Activated CD8-positive, alpha-beta memory T cell treated with anti-CD3 and anti-CD28 coated beads, Interleukin-2, amount 10 ng/mL, durations not matched to agents 7 days and 5 days (primary cell): Measurements from ENCODE around the gene CFHR1. TPM values are rescaled to one million over a fixed set of nuclear protein-coding genes. Genes with fewer than 3 reads are reported as not detected.
"Not testable (repeated sequence)": the region's sequence is repeated elsewhere in the genome, so short reads cannot be mapped to it uniquely, and the experiment has no call there.

ENCODE experiments used
- ATAC-seq: fragments of 150-1000 bp; cut with Tn5 transposase; one replicate; pipeline ENCODE4 v1.10.0; 2021; ENCODE audit warnings: moderate library complexity
- CTCF ChIA-PET: fragments of 350-600 bp; sonication (Branson Sonifier 250); formaldehyde crosslinking; loops from one replicate; lab custom pipeline; 2021; ENCODE audit warnings: antibody characterized with exemption; lab: Charles Lee
- DNase-seq: peaks from one replicate; pipeline ENCODE4 v3.0.0-alpha.2; 2020
- H3K27ac Mint-ChIP-seq: one replicate; pipeline ENCODE4 v1.8.0; 2021; ENCODE audit warnings: mild to moderate bottlenecking, mixed read lengths
- H3K27me3 Mint-ChIP-seq: one replicate; pipeline ENCODE4 v1.8.0; 2021; ENCODE audit warnings: mixed read lengths
- H3K36me3 Mint-ChIP-seq: one replicate; pipeline ENCODE4 v1.8.0; 2021; ENCODE audit warnings: mild to moderate bottlenecking, mixed read lengths
- H3K4me1 Mint-ChIP-seq: one replicate; pipeline ENCODE4 v1.8.0; 2021; ENCODE audit warnings: mixed read lengths
- H3K4me3 Mint-ChIP-seq: one replicate; pipeline ENCODE4 v1.8.0; 2021; ENCODE audit warnings: mild to moderate bottlenecking, moderate library complexity, mixed read lengths
- H3K9me3 Mint-ChIP-seq: one replicate; pipeline ENCODE4 v1.8.0; 2022; ENCODE audit warnings: low read depth, mixed read lengths
- total RNA-seq, 2 experiments: library from RNA; stranded (reverse); gene quantifications; one replicate each; pipeline ENCODE4 v1.2.3, GENCODE V29; 2021

The CFHR1 gene
- total RNA-seq, 2 experiments from 2014 or later: not detected

GRCh38 chr1:196849613-196850492 lies 30.3 kb downstream of the CFHR1 start:
- H3K4me1 Mint-ChIP-seq, H3K4me3 Mint-ChIP-seq, DNase-seq, H3K36me3 Mint-ChIP-seq, ATAC-seq, H3K9me3 Mint-ChIP-seq, H3K27me3 Mint-ChIP-seq, H3K27ac Mint-ChIP-seq, CTCF ChIA-PET: not testable (repeated sequence)

- Mint-ChIP-seq H3K4me3 (no peak overlapping the region), H3K27me3 (no peaks in the 10 kb centered on the region)
Observed at GRCh38 chr1:196856053-196856452, 36.5 kb downstream of the CFHR1 start.

GRCh38 chr1:196857188-196857587 lies 37.7 kb downstream of the CFHR1 start:
- CTCF ChIA-PET: interaction anchor here (0.5 kb wide), 1 partner anchor 278 kb away, joined by 4 read pairs; no protein-coding TSS in a partner anchor
- no peak overlapping the region for H3K4me3 Mint-ChIP-seq
- ATAC-seq (no peak), DNase-seq (no peak)
- H3K36me3 Mint-ChIP-seq: no peaks in the 10 kb centered on the region
- H3K27me3 Mint-ChIP-seq: no peaks in the 10 kb centered on the region
- H3K4me1 Mint-ChIP-seq: no peaks in the 10 kb centered on the region
- H3K27ac Mint-ChIP-seq: no peak overlapping the region
- no peaks in the 10 kb centered on the region for H3K9me3 Mint-ChIP-seq

More at GRCh38 chr1:196856053-196856452, 36.5 kb downstream of the CFHR1 start:
- Mint-ChIP-seq H3K4me1 (no peaks in the 10 kb centered on the region), H3K36me3 (no peaks in the 10 kb centered on the region), H3K9me3 (no peaks in the 10 kb centered on the region), H3K27ac (no peak overlapping the region)
- CTCF ChIA-PET: no interaction called here
- ATAC-seq: no peak
- no peak for DNase-seq

- Mint-ChIP-seq H3K36me3 (no peaks in the 10 kb centered on the region), H3K9me3 (no peaks in the 10 kb centered on the region), H3K27me3 (no peaks in the 10 kb centered on the region), H3K4me3 (no peak overlapping the region), H3K27ac (no peak overlapping the region), H3K4me1 (no peaks in the 10 kb centered on the region)
- ATAC-seq (no peak), DNase-seq (no peak)
- CTCF ChIA-PET: no interaction called here
Observed at GRCh38 chr1:196858811-196859210, 39.3 kb downstream of the CFHR1 start.

- H3K27ac Mint-ChIP-seq: no peak overlapping the region
- H3K4me3 Mint-ChIP-seq: no peak overlapping the region
- no peaks in the 10 kb centered on the region for H3K4me1 Mint-ChIP-seq
- DNase-seq (no peak), ATAC-seq (no peak)
- CTCF ChIA-PET: no interaction called here
- H3K36me3 Mint-ChIP-seq: no peaks in the 10 kb centered on the region
- H3K9me3 Mint-ChIP-seq: no peaks in the 10 kb centered on the region
- no peaks in the 10 kb centered on the region for H3K27me3 Mint-ChIP-seq
Observed at GRCh38 chr1:196860323-196860884, 40.9 kb downstream of the CFHR1 start.

GRCh38 chr1:196861429-196861828 lies 41.9 kb downstream of the CFHR1 start:
- H3K9me3 Mint-ChIP-seq: no peaks in the 10 kb centered on the region
- ATAC-seq (no peak), DNase-seq (no peak)
- no peaks in the 10 kb centered on the region for H3K27me3 Mint-ChIP-seq
- H3K27ac Mint-ChIP-seq: no peak overlapping the region
- no peaks in the 10 kb centered on the region for H3K4me1 Mint-ChIP-seq
- H3K4me3 Mint-ChIP-seq: no peak overlapping the region
- no peaks in the 10 kb centered on the region for H3K36me3 Mint-ChIP-seq
- CTCF ChIA-PET: no interaction called here

- H3K36me3 Mint-ChIP-seq: no peaks in the 10 kb centered on the region
- ATAC-seq (no peak), DNase-seq (no peak)
- no peak overlapping the region for H3K27ac Mint-ChIP-seq
- no peaks in the 10 kb centered on the region for H3K27me3 Mint-ChIP-seq
- no peak overlapping the region for H3K4me3 Mint-ChIP-seq
- CTCF ChIA-PET: no interaction called here
- H3K4me1 Mint-ChIP-seq: no peaks in the 10 kb centered on the region
- H3K9me3 Mint-ChIP-seq: no peaks in the 10 kb centered on the region
Observed at GRCh38 chr1:196866974-196867373, 47.4 kb downstream of the CFHR1 start.

GRCh38 chr1:196873385-196873784 lies 53.9 kb downstream of the CFHR1 start:
- Mint-ChIP-seq H3K4me3 (no peak overlapping the region), H3K9me3 (no peaks in the 10 kb centered on the region), H3K4me1 (no peaks in the 10 kb centered on the region), H3K27ac (no peak overlapping the region), H3K27me3 (peaks cover 8% of the 10 kb centered on the region), H3K36me3 (no peaks in the 10 kb centered on the region)
- no peak for ATAC-seq
- CTCF ChIA-PET: no interaction called here
- no peak for DNase-seq

- Mint-ChIP-seq H3K27ac (no peak overlapping the region), H3K9me3 (no peaks in the 10 kb centered on the region), H3K4me3 (no peak overlapping the region), H3K4me1 (no peaks in the 10 kb centered on the region), H3K27me3 (peaks cover 14% of the 10 kb centered on the region), H3K36me3 (no peaks in the 10 kb centered on the region)
- no peak for ATAC-seq
- no peak for DNase-seq
- CTCF ChIA-PET: no interaction called here
Observed at GRCh38 chr1:196875935-196876334, 56.4 kb downstream of the CFHR1 start.

GRCh38 chr1:196877964-196878363 lies 58.4 kb downstream of the CFHR1 start:
- no peak overlapping the region for H3K27ac Mint-ChIP-seq
- no peaks in the 10 kb centered on the region for H3K4me1 Mint-ChIP-seq
- H3K4me3 Mint-ChIP-seq: no peak overlapping the region
- ATAC-seq (no peak), DNase-seq (no peak)
- no peaks in the 10 kb centered on the region for H3K9me3 Mint-ChIP-seq
- no peaks in the 10 kb centered on the region for H3K36me3 Mint-ChIP-seq
- CTCF ChIA-PET: no interaction called here
- peaks cover 14% of the 10 kb centered on the region for H3K27me3 Mint-ChIP-seq

Other genes with a start within 250 kb of the CFHR1 start
- gene KCNT2, start 211.3 kb upstream of the CFHR1 start, total RNA-seq: not detected
- gene CFH, start 167.7 kb upstream of the CFHR1 start, total RNA-seq: 10 to 100 TPM in 1 of 2 experiments, 1 to 10 TPM in 1; 5.0 to 13.3 TPM
- not detected for gene CFHR3, start 44.9 kb upstream of the CFHR1 start, total RNA-seq
- not detected for gene CFHR4, start 68.3 kb downstream of the CFHR1 start, total RNA-seq
- gene CFHR2, start 124.0 kb downstream of the CFHR1 start, total RNA-seq: not detected
- not detected for gene CFHR5, start 157.8 kb downstream of the CFHR1 start, total RNA-seq
- gene F13B, start 247.5 kb downstream of the CFHR1 start, total RNA-seq: not detected